ENCODE measurements around the gene CPA3.

Gene CPA3

DNA sequence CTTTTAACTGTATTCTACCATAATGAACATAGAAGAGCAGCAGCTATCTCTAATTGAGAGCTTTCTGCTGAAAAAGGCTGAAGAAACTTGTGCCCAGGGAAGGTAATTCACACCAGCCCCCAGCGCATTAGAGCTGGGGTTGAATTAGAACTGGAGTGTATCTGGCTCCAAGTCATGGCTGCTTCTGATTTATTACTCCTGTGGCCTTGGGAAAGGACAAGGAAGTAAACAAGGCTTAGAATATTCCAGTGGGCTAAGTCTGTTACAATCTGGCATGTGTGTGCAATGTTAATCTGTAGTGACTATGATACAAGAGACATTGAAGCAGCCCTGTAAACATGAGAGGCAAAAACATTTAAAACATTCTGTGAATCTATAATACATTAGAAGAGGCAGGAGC, 18.1 kb downstream of the CPA3 start:
- Histone ChIP-seq H3K4me3 (ENCODE audit: low read depth in 1 of 2, low read length in 2 of 2) (no peak overlapping the region), H3K27me3 (ENCODE audit: insufficient read depth, low read length, poor library complexity) (no peaks in the 10 kb centered on the region), H2AFZ (ENCODE audit: low read depth, low read length) (no peak overlapping the region), H3K9me3 (ENCODE audit: insufficient read depth, low read length, severe bottlenecking) (no peaks in the 10 kb centered on the region), H3K79me2 (ENCODE audit: insufficient read depth, low read length) (no peaks in the 10 kb centered on the region), H3K36me3 (ENCODE audit: insufficient read depth, low read length) (no peaks in the 10 kb centered on the region), H3K9ac (ENCODE audit: low read depth, low read length) (no peak overlapping the region), H4K20me1 (ENCODE audit: insufficient read depth, low read length) (no peaks in the 10 kb centered on the region), H3K4me2 (ENCODE audit: insufficient read depth, low read length) (no peak overlapping the region), H3K4me1 (ENCODE audit: insufficient read depth, low read length) (no peaks in the 10 kb centered on the region), H3K27ac (ENCODE audit: low read length) (no peak overlapping the region)
- no peak for ATAC-seq (ENCODE audit: insufficient read depth, low read depth)
- no peak for TF ChIP-seq EZH2 (IDR thresholded peaks at IDR 0.05; ENCODE audit: borderline replicate concordance, low read depth, low read length, severe bottlenecking)
- TF ChIP-seq, protein P1, sequence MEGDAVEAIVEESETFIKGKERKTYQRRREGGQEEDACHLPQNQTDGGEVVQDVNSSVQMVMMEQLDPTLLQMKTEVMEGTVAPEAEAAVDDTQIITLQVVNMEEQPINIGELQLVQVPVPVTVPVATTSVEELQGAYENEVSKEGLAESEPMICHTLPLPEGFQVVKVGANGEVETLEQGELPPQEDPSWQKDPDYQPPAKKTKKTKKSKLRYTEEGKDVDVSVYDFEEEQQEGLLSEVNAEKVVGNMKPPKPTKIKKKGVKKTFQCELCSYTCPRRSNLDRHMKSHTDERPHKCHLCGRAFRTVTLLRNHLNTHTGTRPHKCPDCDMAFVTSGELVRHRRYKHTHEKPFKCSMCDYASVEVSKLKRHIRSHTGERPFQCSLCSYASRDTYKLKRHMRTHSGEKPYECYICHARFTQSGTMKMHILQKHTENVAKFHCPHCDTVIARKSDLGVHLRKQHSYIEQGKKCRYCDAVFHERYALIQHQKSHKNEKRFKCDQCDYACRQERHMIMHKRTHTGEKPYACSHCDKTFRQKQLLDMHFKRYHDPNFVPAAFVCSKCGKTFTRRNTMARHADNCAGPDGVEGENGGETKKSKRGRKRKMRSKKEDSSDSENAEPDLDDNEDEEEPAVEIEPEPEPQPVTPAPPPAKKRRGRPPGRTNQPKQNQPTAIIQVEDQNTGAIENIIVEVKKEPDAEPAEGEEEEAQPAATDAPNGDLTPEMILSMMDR (IDR thresholded peaks at IDR 0.05; ENCODE audit: borderline replicate concordance, extremely low read depth, low read length, poor library complexity, severe bottlenecking) = no peak
- no peak for DNase-seq

DNA sequence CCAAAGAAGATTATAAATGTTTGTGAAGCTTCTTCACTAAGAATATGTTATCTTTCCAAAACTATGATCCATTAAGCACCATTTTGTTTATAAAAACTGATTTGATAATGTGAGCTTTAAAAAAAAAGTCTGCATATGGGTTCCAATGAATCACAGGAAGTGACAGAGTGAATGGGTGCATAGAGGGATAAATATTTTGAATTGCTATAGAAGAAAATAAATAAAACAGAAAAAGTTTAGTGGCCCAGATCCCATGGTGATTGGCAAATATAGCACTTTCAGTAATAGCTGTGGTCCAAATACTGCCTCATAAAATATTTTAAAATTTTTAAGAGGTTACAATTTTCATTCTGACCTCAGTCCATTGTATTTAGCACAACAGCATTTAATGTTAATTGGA, 19.2 kb downstream of the CPA3 start:
- H3K9ac ChIP-seq (ENCODE audit: low read depth, low read length) = no peak overlapping the region
- H3K27me3 ChIP-seq (ENCODE audit: insufficient read depth, low read length, poor library complexity) = no peaks in the 10 kb centered on the region
- H3K36me3 ChIP-seq (ENCODE audit: insufficient read depth, low read length) = no peaks in the 10 kb centered on the region
- no peaks in the 10 kb centered on the region for H3K4me1 ChIP-seq (ENCODE audit: insufficient read depth, low read length)
- ATAC-seq (ENCODE audit: insufficient read depth, low read depth) = no peak
- no peak overlapping the region for H2AFZ ChIP-seq (ENCODE audit: low read depth, low read length)
- no peaks in the 10 kb centered on the region for H4K20me1 ChIP-seq (ENCODE audit: insufficient read depth, low read length)
- DNase-seq = no peak
- H3K9me3 ChIP-seq (ENCODE audit: insufficient read depth, low read length, severe bottlenecking) = no peaks in the 10 kb centered on the region
- no peaks in the 10 kb centered on the region for H3K79me2 ChIP-seq (ENCODE audit: insufficient read depth, low read length)
- H3K4me3 ChIP-seq (ENCODE audit: low read depth in 1 of 2, low read length in 2 of 2) = no peak overlapping the region
- H3K27ac ChIP-seq (ENCODE audit: low read length) = no peak overlapping the region
- TF ChIP-seq, protein P1 (IDR thresholded peaks at IDR 0.05; ENCODE audit: borderline replicate concordance, extremely low read depth, low read length, poor library complexity, severe bottlenecking) = no peak
- no peak for TF ChIP-seq EZH2 (IDR thresholded peaks at IDR 0.05; ENCODE audit: borderline replicate concordance, low read depth, low read length, severe bottlenecking)
- H3K4me2 ChIP-seq (ENCODE audit: insufficient read depth, low read length) = no peak overlapping the region

DNA sequence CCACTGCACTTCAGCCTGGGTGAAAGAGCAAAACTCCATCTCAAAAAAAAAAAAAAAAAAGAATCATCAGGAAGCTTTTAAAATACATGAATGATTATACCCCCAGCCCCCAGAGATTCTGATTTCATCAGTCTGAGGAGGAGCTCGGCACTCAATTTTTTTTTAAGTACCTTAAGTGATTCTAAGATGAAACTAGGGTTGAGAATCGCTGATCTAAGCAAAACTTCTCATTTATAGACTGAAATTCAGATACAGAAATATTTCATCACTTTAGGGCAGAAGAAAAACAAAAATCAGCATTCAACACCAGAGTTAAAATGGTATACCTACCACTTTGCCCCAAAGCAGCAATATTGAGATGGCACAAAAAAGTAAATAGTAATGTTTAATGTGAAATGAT, 24.7 kb downstream of the CPA3 start:
- no peak for ATAC-seq (ENCODE audit: insufficient read depth, low read depth)

More for the DNA sequence above, 24.7 kb downstream of the CPA3 start:
- no peak for TF ChIP-seq EZH2 (IDR thresholded peaks at IDR 0.05; ENCODE audit: borderline replicate concordance, low read depth, low read length, severe bottlenecking)
- TF ChIP-seq, protein P1 (IDR thresholded peaks at IDR 0.05; ENCODE audit: borderline replicate concordance, extremely low read depth, low read length, poor library complexity, severe bottlenecking) = no peak
- Histone ChIP-seq H3K36me3 (ENCODE audit: insufficient read depth, low read length) (no peaks in the 10 kb centered on the region), H3K4me3 (ENCODE audit: low read depth in 1 of 2, low read length in 2 of 2) (no peak overlapping the region), H3K9me3 (ENCODE audit: insufficient read depth, low read length, severe bottlenecking) (no peaks in the 10 kb centered on the region), H3K79me2 (ENCODE audit: insufficient read depth, low read length) (no peaks in the 10 kb centered on the region), H3K27ac (ENCODE audit: low read length) (no peak overlapping the region), H4K20me1 (ENCODE audit: insufficient read depth, low read length) (no peaks in the 10 kb centered on the region), H3K4me1 (ENCODE audit: insufficient read depth, low read length) (no peaks in the 10 kb centered on the region), H3K9ac (ENCODE audit: low read depth, low read length) (no peak overlapping the region), H3K27me3 (ENCODE audit: insufficient read depth, low read length, poor library complexity) (peaks cover 3% of the 10 kb centered on the region), H2AFZ (ENCODE audit: low read depth, low read length) (no peak overlapping the region), H3K4me2 (ENCODE audit: insufficient read depth, low read length) (no peak overlapping the region)
- no peak for DNase-seq
